Activated effector memory CD4-positive, alpha-beta T cell treated with Interleukin-2 at 50 U/mL for 16 hours (primary cell): ENCODE measurements around the gene GRN.
A peak's percentile ranks its signal among the peaks of the same experiment; 100 is the strongest.
"Not testable (repeated sequence)": the region's sequence is repeated elsewhere in the genome, so short reads cannot be mapped to it uniquely, and the experiment has no call there.

ENCODE experiments used
- DNase-seq: peaks from one replicate; pipeline ENCODE4 v3.0.0-alpha.2; 2020

GRN gene

DNA sequence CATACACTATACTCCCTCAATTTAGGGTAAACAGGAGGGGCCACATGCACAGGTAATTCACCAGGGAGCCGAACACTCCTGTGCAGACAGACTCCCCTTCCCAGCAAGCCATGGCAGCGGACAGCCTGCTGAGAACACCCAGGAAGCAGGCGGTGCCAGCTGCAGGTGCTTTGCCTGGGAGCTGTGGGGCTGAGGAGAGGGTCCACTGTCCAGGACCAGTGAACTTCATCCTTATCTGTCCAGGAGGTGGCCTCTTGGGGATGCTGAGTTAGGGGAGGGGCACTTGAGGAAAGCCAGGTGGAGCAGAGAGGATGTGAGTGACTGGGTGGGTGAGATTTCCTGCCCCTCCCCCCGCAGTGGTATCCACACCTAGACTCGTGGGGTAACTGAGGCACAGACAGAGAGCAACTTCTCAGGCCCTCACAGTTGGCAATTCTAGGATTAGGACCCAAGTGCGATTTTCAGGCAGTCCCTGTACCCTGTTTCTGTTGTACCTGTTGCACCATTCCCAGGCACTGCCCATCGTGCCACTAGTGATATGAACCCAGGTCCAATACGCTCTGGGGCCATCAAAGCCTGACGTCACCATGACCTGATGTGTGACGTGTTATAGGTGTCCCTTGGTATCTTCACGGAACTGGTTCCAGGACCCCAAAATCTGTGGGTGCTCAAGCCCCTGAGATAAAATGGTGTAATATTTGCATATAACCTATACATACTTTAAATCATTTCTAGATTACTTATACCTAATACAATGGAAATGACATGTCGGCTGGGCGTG is 1.2 kb downstream of the GRN start:
- no peak for DNase-seq

DNA sequence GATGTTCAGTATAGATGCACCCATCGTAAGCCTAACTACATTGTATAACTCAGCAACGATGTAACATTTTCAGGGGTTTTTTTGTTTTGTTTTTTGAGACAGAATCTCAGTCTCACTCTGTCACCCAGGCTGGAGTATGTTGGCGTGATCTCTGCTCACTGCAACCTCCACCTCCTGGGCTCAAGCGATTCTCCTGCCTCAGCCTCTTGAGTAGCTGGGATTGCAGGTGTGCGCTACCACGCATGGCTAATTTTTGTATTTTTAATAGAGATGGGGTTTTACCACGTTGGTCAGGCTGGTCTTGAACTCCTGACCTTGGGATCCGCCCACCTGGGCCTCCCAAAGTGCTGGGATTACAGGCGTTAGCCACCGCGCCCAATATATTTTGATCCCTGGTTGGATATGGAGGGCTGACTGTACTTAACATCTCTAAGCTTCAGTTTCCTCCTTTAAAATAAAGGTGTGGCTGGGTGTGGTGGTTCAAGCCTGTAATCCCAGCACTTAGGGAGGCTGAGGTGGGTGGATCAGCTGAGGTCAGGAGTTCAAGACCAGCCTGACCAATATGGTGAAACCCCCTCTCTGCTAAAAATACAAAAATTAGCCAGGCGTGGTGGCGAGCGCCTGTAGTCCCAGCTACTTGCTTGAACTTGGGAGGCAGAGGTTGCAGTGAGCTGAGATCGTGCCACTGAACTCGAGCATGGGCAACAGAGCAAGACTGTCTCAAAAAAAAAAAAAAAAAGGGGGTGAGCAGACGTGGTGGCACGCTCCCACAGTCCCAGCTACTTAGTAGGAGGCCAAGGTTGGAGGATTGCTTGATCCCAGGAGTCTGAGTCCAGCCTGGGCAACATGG is 2.3 kb downstream of the GRN start:
- not testable (repeated sequence) for DNase-seq

DNA sequence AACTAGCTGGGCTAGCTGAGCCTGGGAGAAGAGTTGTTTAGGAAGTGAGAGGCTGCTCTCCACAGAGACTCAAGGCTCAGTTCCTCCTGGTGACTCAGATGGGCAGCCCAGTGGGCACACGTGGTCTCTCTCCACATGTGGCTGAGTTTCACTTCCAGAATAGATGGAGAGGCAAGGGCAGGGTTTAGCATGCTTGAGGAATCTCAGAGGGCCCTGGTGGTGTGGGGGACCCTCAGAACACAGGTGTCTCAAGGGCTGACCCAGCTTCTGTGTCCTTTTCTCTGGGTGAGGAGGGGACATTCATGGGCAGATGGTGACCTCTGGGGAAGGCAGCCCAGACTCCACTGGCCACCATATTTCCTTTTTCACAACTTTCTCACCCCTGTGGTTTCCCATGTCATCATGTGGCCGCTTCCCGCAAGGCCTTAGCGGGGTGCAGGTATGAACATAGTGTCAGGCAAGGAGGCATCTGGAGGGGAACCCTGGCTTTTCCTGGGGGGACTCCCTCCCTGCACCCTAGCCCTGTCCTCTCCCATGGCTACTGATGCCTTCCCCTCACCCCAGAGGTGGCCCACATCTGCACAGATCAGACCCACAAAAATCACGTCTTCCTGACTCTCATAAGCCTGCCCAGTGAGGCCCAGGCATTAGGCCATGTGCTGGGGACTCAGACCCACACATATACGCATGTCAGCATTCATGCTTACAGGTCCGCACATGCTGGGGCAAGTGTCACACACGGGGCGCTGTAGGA is 3.3 kb downstream of the GRN start:
- no peak for DNase-seq

DNA sequence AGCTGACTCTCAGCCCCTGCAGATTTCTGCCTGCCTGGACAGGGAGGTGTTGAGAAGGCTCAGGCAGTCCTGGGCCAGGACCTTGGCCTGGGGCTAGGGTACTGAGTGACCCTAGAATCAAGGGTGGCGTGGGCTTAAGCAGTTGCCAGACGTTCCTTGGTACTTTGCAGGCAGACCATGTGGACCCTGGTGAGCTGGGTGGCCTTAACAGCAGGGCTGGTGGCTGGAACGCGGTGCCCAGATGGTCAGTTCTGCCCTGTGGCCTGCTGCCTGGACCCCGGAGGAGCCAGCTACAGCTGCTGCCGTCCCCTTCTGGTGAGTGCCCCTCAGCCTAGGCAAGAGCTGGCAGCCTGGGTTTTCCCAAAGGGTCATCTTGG is 3.9 kb downstream of the GRN start:
- no peak for DNase-seq

DNA sequence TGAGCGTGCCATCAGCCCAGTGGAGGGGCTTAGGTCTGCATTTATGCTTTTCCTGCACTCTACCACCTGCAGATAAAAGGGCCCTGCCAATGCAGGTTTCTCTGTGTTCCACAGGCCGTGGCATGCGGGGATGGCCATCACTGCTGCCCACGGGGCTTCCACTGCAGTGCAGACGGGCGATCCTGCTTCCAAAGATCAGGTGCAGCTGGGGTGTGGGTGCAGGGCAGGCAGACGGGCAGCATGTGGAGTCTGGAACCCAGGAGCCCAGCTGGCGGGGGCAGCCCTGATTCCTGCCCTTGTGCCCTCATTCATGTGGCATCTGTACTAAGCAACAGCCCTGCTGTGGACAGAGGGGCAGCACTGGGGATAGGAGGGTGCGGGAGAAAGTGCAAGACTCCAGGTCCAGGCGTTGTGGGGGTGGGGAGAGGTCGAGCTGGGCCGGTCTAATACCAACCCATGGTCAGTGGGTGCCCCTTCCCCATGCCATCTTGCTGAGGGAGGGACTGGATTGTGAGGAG is 4.5 kb downstream of the GRN start:
- DNase-seq: no peak

DNA sequence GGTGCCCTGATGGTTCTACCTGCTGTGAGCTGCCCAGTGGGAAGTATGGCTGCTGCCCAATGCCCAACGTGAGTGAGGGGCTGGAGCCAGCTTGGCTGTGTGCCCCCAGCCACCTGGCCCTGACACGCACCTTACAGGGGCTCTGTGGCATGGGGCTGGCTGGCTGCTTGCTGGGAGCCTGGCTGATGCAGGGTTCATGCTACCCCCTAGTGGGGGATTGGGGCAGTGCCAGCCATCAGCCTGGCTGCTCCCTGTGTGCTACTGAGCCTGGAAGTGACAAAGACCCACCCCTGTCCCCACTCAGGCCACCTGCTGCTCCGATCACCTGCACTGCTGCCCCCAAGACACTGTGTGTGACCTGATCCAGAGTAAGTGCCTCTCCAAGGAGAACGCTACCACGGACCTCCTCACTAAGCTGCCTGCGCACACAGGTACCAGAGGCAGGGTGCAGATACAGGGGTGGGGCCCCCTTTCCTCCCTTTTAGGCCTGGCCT is 5.7 kb downstream of the GRN start:
- DNase-seq: peak; percentile 51

- DNase-seq: no peak
These were observed 6.4 kb downstream of the GRN start for GRCh38 chr17:44351464-44351863.

GRCh38 chr17:44351961-44352827 is 7.1 kb downstream of the GRN start:
- DNase-seq: no peak

DNA sequence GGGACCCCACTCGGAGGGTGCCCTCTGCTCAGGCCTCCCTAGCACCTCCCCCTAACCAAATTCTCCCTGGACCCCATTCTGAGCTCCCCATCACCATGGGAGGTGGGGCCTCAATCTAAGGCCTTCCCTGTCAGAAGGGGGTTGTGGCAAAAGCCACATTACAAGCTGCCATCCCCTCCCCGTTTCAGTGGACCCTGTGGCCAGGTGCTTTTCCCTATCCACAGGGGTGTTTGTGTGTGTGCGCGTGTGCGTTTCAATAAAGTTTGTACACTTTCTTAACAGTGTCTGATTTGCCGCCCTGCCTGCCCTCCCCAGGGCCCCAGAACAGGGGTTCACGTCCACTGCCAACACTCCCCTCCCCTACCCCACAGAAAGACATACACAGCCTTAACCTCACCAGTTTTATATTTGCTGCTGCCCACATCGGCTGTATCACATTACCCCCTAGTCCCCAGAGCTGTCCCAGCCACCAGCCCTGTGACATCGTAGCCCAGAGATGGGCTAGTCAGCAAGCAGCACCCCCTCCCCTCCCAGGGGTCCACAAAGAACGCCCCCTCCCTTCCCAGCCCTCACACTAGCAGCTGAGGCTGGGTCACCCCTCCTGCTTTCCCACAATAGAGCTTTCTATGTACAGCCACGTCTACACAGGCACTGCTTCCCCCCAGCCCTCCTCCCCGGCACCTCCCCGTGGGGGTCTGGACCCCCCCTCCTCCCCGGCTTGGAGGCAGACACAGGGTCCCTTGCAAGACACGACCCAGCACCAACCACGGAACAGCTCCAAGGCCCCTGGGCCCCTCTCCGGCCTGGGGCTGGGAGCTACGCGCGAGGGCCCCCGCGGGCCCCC is 7.9 kb downstream of the GRN start:
- DNase-seq: no peak

- DNase-seq: no peak
These were observed 8.7 kb downstream of the GRN start for GRCh38 chr17:44353672-44354331.

DNA sequence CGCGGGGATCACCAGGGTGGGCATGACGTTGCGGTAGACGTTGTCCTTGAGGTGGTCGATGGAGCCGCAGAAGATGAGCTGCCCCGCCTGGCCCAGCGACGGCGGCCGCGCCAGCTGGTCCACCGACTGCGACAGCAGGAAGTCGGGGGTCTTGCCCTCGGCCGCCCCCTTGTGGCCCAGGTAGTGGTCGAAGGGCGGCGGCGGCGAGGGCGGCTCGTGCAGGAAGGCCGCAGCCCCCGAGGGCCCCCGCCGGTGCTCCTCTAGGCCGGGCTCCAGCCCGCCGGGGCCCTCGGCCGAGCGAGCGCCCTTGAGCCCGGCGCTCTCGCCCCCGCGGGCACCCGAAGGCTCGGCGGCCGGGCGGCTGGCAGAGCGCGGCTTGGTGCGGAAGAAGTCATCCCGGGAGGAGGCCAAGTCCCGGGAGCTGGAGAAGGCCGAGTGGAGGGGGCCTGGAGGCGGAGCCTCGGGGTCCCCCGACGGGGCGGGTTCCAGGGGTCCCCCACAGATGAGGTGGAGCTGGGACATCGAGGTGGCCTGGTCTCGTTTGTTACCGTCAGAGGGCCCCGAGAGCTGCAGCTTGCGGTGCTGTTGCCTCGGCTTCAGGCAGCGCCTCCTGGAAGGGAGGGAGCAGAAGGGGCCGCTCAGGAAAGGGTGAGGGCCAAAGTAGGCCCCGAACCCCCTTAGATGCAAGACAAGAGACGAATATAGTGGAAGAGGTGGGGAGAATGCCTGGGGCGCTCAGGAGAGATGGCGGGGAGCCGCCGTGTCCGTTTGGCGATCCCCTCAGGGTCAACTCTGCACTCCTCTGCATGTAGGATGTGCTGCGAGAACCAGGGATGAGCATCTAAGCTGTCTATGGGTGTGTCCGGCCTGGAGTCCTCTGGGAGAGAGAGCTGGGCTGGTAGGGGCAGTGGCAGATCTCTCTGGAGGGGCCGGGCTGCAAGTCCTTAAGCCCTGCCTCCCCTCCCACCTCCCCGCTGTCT is 9.8 kb downstream of the GRN start:
- peak; percentile 26 for DNase-seq

GRCh38 chr17:44355642-44356099 is 10.6 kb downstream of the GRN start:
- DNase-seq: no peak

GRCh38 chr17:44356241-44356640 is 11.1 kb downstream of the GRN start:
- no peak for DNase-seq

- DNase-seq: no peak
These were observed 13.0 kb downstream of the GRN start for GRCh38 chr17:44358066-44358465.

DNA sequence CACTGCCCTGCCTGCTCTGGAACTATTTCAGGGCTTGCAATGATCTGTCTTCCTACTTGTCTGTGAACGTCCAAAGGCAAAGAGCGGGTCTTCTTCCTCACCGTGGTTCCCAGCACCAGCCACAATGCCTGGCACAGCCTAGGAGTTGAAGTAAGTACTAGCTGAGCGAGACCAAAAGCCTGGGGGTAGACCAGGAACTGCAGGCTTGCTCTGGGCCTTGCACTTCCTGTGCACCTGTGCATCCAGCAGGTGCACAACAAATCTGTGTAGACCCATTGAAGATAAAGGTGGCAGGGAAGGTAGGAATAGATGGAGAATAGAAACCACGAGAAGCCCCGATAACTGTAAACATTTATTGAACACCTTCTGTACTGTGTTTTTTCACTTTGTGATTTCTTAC is 13.9 kb downstream of the GRN start:
- no peak for DNase-seq

DNA sequence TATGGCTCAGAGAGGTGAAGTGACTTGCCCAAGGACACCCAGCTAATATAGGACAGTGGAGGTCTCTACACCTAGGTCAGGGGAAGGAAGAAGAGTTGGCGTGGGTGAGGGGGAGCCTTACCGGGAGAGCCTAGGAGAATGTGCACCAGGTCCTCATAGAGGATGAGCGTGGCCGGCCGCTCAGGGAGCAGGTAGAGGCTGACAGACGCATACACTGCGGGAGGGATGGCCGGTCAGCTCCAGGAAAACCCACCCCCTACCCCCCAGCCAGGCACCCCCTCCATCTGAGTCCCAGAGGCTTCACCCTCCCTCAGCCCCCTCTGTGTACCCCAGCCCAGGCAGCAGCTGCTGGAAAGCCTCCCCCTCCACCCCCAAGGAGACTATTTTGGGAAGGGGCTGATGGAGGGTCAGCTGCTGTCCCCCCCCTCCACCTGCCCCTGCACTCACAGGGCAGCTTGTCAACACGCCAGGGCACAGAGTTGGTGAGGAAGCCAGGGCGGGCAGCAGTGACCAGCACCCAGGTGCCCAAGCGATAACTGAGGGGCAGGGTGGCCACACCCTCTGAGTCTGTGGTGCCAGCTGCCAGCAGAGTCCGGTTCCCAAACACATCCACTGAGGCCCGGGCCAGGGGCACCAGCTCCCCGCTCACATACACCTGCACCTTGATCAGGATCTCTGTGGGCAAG is 14.5 kb downstream of the GRN start:
- DNase-seq: no peak

DNA sequence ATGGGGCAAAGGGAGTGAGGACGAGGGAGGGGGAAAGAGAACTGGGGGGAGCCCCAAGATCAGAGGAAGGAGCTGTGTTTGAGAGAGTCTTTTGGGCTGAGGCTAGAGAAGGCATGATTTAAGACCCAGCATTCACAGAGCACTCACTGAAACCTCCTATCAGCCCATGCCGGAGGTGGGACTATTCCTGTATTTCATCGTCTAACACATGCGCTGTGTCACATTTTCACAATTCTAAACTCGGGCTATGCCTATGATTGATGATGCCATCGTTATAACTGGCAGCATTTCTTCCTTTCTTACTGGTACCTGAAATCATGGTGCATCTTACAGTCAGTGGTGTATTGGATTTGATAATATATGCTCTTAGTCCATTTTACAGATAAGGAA is 15.0 kb downstream of the GRN start:
- DNase-seq: no peak

DNA sequence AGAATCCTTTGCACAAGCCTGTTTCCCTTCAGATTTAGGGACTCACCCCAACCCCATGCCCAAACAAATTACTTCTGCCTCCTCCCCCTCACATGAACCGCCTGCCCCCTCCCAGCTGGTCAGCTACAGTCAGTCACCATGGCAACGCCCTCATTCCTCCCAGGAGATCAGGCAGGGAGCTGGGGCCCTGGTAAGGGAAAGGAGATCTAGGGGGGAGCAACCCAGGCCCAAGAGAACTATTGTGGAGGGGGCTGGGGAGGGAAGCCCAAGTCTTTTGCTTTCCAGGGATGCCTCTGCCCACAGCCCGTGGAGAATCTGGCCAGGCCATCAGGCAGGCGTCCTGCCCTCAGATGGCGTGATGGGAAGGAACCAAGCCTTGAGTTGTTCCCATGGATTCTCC is 15.7 kb downstream of the GRN start:
- DNase-seq: no peak
